ENCODE data around the gene PARVG.
A peak's percentile ranks its signal among the peaks of the same experiment; 100 is the strongest.

PARVG gene

GRCh38 chr22:44181912-44182587 lies 1.3 kb downstream of the PARVG start:
- DNase-seq, result no peak

- peak; percentile 85 for DNase-seq
Observed at GRCh38 chr22:44182588-44183286, 2.0 kb downstream of the PARVG start.

GRCh38 chr22:44183287-44183588 lies 2.5 kb downstream of the PARVG start:
- no peak for DNase-seq

GRCh38 chr22:44184006-44184405 lies 3.3 kb downstream of the PARVG start:
- no peak for DNase-seq

- DNase-seq, result no peak
Observed at GRCh38 chr22:44185237-44186120, 4.8 kb downstream of the PARVG start.

GRCh38 chr22:44186121-44186510 lies 5.4 kb downstream of the PARVG start:
- no peak for DNase-seq

- DNase-seq, result no peak
Observed at GRCh38 chr22:44186737-44187136, 6.0 kb downstream of the PARVG start.

GRCh38 chr22:44187652-44188230 lies 7.0 kb downstream of the PARVG start:
- no peak for DNase-seq

- DNase-seq, result no peak
Observed at GRCh38 chr22:44188316-44188715, 7.6 kb downstream of the PARVG start.

GRCh38 chr22:44188986-44189630 lies 8.4 kb downstream of the PARVG start:
- DNase-seq, result no peak

- DNase-seq, result no peak
Observed at GRCh38 chr22:44190381-44190976, 9.8 kb downstream of the PARVG start.

- DNase-seq, result no peak
Observed at GRCh38 chr22:44191036-44191454, 10.3 kb downstream of the PARVG start.

GRCh38 chr22:44192098-44192815 lies 11.5 kb downstream of the PARVG start:
- peak; percentile 78 for DNase-seq

GRCh38 chr22:44192816-44193534 lies 12.2 kb downstream of the PARVG start:
- peak; percentile 66 for DNase-seq

GRCh38 chr22:44193535-44193891 lies 12.8 kb downstream of the PARVG start:
- DNase-seq, result peak; percentile 83

GRCh38 chr22:44194569-44194968 lies 13.8 kb downstream of the PARVG start:
- no peak for DNase-seq

- no peak for DNase-seq
Observed at GRCh38 chr22:44195189-44195871, 14.6 kb downstream of the PARVG start.

GRCh38 chr22:44196241-44196640 lies 15.5 kb downstream of the PARVG start:
- no peak for DNase-seq

GRCh38 chr22:44196731-44197131 lies 16.0 kb downstream of the PARVG start:
- DNase-seq, result no peak

GRCh38 chr22:44197271-44197670 lies 16.5 kb downstream of the PARVG start:
- DNase-seq, result no peak

- DNase-seq, result no peak
Observed at GRCh38 chr22:44199164-44199563, 18.4 kb downstream of the PARVG start.
